SK-N-MC (cell line): ENCODE measurements around the gene TP53BP2.

Experiments used
- DNase-seq: peaks from one replicate; pipeline ENCODE4 v3.0.0-alpha.2; 2011; ENCODE audit warnings: low read depth, low spot score
- H3K27ac ChIP-seq: fragments of 200-600 bp; sonication (generic); 2 replicates; pipeline ENCODE4 v1.5.1; 2016; ENCODE audit warnings: mixed run types
- H3K36me3 ChIP-seq: fragments of 200-600 bp; sonication (generic); 2 replicates; pipeline ENCODE4 v1.6.1; 2017; ENCODE audit warnings: antibody characterized with exemption, low read length, mixed read lengths; ENCODE audit not compliant: insufficient read depth
- H3K4me3 ChIP-seq: fragments of 200-600 bp; sonication (generic); 2 replicates; pipeline ENCODE4 v1.5.1; 2016
- H3K9ac ChIP-seq: fragments of 200-600 bp; sonication (generic); 2 replicates; pipeline ENCODE4 v1.8.0; 2017; ENCODE audit warnings: mixed run types, mixed read lengths; ENCODE audit not compliant: insufficient read length
- H3K9me3 ChIP-seq: fragments of 200-600 bp; sonication (generic); 2 replicates; pipeline ENCODE4 v1.6.1; 2017; ENCODE audit warnings: low read depth, mild to moderate bottlenecking, antibody characterized with exemption, low read length, moderate library complexity, mixed read lengths
- EZH2 ChIP-seq: fragments of 200-600 bp; sonication (generic); IDR thresholded peaks from one replicate; pipeline ENCODE4 v1.6.1; 2017; ENCODE audit warnings: antibody characterized with exemption
- FOXP2 ChIP-seq: optimal IDR thresholded peaks from 2 replicates; pipeline ENCODE3; 2011; ENCODE audit warnings: mild to moderate bottlenecking, moderate library complexity; ENCODE audit not compliant: insufficient read depth; ENCODE audit errors: extremely low read length, control extremely low read depth
- POLR2AphosphoS5 ChIP-seq: IDR thresholded peaks from 2 replicates; pipeline ENCODE4 v1.6.1; 2012; ENCODE audit warnings: mild to moderate bottlenecking, low read depth, low read length, borderline replicate concordance

The TP53BP2 gene

DNA sequence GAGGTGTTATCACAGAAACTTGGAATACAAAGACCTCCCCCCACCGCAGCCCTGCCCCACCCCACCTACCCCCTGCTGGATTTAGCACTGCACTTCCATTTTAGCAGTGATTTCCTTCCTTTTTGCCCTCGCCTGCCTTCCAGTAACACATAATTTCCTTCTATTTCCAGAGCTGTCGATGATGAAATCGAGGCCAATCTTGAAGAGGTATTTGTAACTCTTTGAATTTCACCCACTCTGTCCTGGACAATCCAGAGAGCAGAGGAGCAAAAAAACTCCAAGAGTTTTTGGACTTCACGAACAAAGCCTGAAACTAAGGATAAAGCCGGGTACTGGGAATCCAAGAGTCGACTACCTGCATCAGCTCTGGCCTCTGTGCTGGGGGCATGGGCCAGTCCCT is 84.3 kb downstream of the TP53BP2 start:
- TF ChIP-seq FOXP2, result no peak
- TF ChIP-seq EZH2, result no peak
- no peak for TF ChIP-seq POLR2AphosphoS5
- H3K36me3 ChIP-seq, result no peaks in the 10 kb centered on the region; the same call in 1 of the 2 replicates

DNA sequence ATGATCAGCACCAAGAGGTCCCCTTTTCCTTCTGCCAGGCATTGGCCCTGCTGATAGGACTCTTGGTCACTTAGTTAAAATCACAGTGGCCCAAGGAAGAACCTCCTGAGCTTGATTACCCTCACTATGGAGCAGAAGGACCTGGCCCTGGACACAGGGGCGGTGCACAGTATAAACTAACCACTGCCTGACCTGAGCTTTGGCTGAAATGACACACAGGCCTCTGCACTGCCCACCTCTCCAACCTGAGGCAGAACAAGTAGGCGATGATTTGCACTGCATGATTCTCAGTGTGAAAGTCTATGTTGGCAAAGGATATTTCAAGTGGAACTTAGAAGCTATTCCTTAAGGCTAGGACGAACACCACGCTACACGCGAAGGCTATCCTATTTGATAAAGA is 84.9 kb downstream of the TP53BP2 start:
- H3K9ac ChIP-seq, result no peak overlapping the region
- H3K36me3 ChIP-seq, result no peaks in the 10 kb centered on the region; the same call in 1 of the 2 replicates
- DNase-seq, result no peak
- no peak overlapping the region for H3K4me3 ChIP-seq
- TF ChIP-seq EZH2 (no peak), FOXP2 (no peak), POLR2AphosphoS5 (no peak)
- H3K27ac ChIP-seq, result no peak overlapping the region; the same call in 1 of the 2 replicates
- H3K9me3 ChIP-seq, result no peaks in the 10 kb centered on the region

More for the DNA sequence above, 84.3 kb downstream of the TP53BP2 start:
- H3K9me3 ChIP-seq, result no peaks in the 10 kb centered on the region
- no peak for DNase-seq
- H3K27ac ChIP-seq, result no peak overlapping the region
- no peak overlapping the region for H3K4me3 ChIP-seq
- no peak overlapping the region for H3K9ac ChIP-seq

DNA sequence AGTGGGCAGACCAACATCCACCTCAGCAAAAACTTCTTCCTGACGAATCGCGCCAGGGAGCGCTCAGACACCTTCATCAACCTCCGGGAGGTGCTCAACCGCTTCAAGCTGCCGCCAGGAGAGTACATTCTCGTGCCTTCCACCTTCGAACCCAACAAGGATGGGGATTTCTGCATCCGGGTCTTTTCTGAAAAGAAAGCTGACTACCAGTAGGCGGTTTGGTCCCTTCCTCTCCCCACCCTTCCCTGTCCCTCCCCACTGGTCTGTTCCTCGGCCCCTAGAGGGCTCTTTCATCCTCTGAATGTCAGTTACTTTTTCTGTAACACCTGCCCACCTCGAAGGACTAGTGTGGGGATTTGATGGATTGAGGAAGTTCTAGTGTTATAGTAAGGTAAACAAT is 86.5 kb downstream of the TP53BP2 start:
- Histone ChIP-seq H3K4me3 (no peak overlapping the region), H3K9ac (no peak overlapping the region), H3K9me3 (no peaks in the 10 kb centered on the region), H3K36me3 (no peaks in the 10 kb centered on the region; the same call in 1 of the 2 replicates), H3K27ac (no peak overlapping the region)
- no peak for DNase-seq
- TF ChIP-seq POLR2AphosphoS5, result no peak
- no peak for TF ChIP-seq EZH2
- no peak for TF ChIP-seq FOXP2

DNA sequence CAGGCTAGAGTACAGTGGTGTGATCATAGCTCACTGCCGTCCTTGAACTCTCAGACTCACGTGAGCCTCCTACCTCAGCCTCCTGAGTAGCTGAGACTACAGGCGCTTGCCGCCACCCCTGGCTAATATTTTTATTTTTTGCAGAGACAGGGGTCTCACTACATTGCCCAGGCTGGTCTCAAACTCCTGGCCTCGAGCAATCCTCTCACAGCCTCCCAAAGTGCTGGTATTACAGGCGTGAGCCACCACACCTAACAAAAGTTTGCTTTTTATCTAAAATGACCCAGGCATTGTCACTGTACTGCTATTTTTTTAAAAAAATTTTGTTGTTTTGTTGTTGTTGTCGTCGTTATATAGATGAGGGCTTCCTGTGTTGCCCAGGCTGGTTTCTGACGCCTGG is 87.0 kb downstream of the TP53BP2 start:
- Histone ChIP-seq H3K9ac (no peak overlapping the region), H3K36me3 (no peaks in the 10 kb centered on the region; the same call in 1 of the 2 replicates)
- TF ChIP-seq EZH2 (no peak), POLR2AphosphoS5 (no peak), FOXP2 (no peak)

DNA sequence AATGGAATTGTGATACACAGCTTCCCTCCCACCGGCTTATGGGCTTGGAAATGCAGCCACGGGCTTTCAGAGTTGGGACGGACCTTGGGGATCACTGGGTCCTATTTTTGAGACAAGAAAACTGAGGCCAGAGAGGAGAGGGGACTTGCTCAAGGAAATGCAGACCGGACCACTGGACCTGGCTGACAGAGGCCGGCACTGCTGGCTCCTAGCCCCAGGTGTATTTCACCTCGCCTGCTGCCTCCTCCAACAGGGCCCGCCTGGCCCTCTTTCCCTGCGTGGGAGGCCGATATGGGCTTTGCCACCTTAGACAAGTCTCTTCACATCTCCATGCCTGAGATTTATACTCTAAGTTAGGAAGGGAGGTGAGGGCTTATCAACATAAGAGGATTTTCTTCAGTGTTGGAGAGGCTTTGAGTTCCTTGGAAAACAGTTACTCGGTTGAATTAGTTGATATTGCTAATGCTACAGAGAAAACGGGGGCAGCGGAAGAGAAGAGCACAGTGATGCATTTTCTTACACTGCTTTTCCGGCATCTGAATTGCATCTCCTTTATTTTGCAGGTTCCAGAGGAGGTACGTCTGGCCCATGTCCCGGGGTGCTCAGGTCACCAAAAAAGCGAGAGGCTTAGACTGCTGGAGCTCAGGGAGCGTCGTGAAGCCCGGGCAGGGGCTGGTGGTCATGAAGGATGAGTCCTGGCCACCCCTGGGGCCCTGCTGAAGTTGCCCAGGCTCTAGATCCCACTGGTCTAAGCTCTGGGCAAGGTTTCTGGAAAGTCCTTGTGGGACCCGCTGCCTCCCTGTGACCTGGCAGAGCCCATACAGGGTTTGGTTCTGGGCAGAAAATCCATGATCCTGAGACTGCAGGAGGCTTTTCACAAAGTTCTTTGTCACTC is 88.7 kb downstream of the TP53BP2 start:
- Histone ChIP-seq H3K4me3 (no peak overlapping the region), H3K9me3 (no peaks in the 10 kb centered on the region), H3K27ac (no peak overlapping the region), H3K36me3 (peaks cover 5% of the 10 kb centered on the region), H3K9ac (no peak overlapping the region)
- TF ChIP-seq FOXP2 (no peak), POLR2AphosphoS5 (no peak), EZH2 (no peak)
- DNase-seq, result no peak

More for the DNA sequence above, 87.0 kb downstream of the TP53BP2 start:
- DNase-seq, result no peak
- no peak overlapping the region for H3K4me3 ChIP-seq
- H3K9me3 ChIP-seq, result no peaks in the 10 kb centered on the region
- no peak overlapping the region for H3K27ac ChIP-seq

DNA sequence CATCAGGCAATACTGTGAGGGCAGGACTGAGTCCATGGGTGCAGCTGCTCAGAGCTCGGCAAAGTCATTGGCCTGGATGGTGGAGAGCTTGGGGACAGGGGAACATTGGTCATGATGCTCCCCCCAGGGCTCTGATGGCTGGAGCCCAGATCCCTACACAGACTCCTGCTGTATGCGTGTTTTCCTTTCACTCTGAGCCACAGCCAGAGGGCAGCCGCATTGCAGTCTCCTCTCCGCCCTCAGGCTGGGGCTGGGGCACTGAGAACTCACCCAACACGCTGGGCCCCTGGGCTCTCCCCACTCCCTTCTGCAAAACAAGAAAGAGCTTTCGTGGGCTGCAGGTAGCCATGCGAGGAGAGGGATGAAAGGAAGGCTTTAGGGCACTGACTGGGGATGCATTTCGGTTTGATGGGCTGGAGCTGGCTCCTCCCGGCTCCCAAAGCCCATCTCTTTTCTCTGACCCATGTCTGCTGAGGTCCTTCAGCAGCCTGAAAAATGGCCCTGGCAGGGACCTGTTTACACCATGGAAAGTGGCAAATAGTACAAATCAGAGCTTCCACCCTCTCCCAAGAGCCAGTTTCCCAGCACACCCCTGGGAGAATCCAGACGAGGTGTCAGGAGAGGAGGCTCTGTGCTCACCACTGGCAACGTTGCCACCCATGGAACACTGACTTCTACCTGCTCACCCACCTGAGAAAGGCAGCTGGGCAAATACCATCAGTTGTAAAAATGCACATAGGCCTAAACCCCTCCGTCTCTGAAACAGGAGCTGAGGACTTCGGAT is 89.6 kb downstream of the TP53BP2 start:
- TF ChIP-seq FOXP2 (no peak), EZH2 (no peak), POLR2AphosphoS5 (no peak)
- Histone ChIP-seq H3K4me3 (no peak overlapping the region), H3K9me3 (no peaks in the 10 kb centered on the region), H3K27ac (no peak overlapping the region), H3K9ac (no peak overlapping the region), H3K36me3 (peaks cover 5% of the 10 kb centered on the region)
- DNase-seq, result no peak

DNA sequence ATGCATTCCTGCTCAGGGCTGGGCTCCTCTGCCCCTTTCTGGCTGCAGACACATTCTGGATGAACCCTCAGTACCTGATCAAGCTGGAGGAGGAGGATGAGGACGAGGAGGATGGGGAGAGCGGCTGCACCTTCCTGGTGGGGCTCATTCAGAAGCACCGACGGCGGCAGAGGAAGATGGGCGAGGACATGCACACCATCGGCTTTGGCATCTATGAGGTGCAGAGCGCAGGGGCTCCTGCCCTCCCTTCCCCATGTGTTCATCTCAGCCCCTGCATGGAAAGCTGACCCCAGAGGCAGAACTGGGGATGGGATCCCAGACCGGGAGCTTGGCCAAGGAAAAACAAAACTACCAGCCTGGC is 90.3 kb downstream of the TP53BP2 start:
- H3K9ac ChIP-seq, result no peak overlapping the region
- DNase-seq, result no peak
- H3K36me3 ChIP-seq, result peaks cover 5% of the 10 kb centered on the region
- H3K9me3 ChIP-seq, result no peaks in the 10 kb centered on the region
- no peak overlapping the region for H3K4me3 ChIP-seq
- no peak for TF ChIP-seq FOXP2
- TF ChIP-seq EZH2, result no peak
- TF ChIP-seq POLR2AphosphoS5, result no peak
- no peak overlapping the region for H3K27ac ChIP-seq
